ENCODE results near the gene IL12A. TPM values are rescaled to one million over a fixed set of nuclear protein-coding genes. Genes with fewer than 3 reads are reported as not detected.

The IL12A gene
- total and polyA plus RNA-seq, 2 experiments from 2014 or later = 1.6 to 2.8 TPM

- H3K27me3 ChIP-seq (replicated peaks; ENCODE audit: insufficient read depth) = no peaks in the 10 kb centered on the region
- peak overlapping the region; percentile 2; the same call in 1 of the 2 replicates for H2AFZ ChIP-seq
- no peaks in the 10 kb centered on the region for H3F3A ChIP-seq (ENCODE audit: insufficient read depth)
- H3K4me3 ChIP-seq = no peak overlapping the region
- no peaks in the 10 kb centered on the region for H3K9me2 ChIP-seq (ENCODE audit: insufficient read depth)
- no peaks in the 10 kb centered on the region for H3K79me2 ChIP-seq (ENCODE audit: insufficient read depth)
- 7% methylated on average over 3 of the region's 3 CpGs for WGBS, 2 experiments (ENCODE audit: low coverage in 1 of 2, low lambda C conversion rate in 2 of 2, missing lambda C conversion rate in 2 of 2)
- DNase-seq = peak; percentile 82
- no peaks in the 10 kb centered on the region for H4K20me1 ChIP-seq (ENCODE audit: insufficient read depth)
- H3K36me3 ChIP-seq (ENCODE audit: low read depth) = no peaks in the 10 kb centered on the region
- H3K27ac ChIP-seq = no peak overlapping the region
- H3K9ac ChIP-seq = no peak overlapping the region
- no peak overlapping the region for H3K4me2 ChIP-seq (ENCODE audit: unreplicated experiment)
- in situ Hi-C loops (cut with MboI) = loop anchor here (10.0 to 25.0 kb wide), 2 partner anchors 394 to 742 kb away; no protein-coding TSS in a partner anchor
- no peaks in the 10 kb centered on the region for H3K4me1 ChIP-seq (ENCODE audit: insufficient read depth)
- no peak for TF ChIP-seq EZH2 (IDR thresholded peaks at IDR 0.05; ENCODE audit: insufficient read depth, poor library complexity, severe bottlenecking)
- no peak for TF ChIP-seq EZH2phosphoT487 (IDR thresholded peaks at IDR 0.05; ENCODE audit: insufficient read depth, low read depth)
- H3K9me3 ChIP-seq (ENCODE audit: low read depth) = no peaks in the 10 kb centered on the region
These were observed 17.9 kb downstream of the IL12A start for GRCh38 chr3:160006282-160007163.

DNA sequence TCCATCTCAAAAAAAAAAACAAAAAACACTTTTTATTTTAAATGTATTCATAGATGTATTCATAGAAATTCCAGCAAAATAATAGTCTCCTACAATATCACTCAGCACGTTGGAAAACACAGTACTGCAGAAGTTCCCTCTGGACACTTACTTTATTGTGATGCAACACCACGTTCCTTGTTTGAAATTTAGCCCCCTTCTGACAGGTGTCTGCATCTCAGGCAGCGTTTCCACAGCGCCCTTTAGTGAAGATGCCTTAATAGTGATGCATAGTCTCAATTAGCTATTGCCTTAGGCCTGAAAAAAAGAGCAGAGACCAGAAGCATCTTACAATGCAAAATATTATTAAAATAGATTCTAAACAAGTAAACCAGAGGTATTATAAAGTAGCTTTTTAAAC, 20.3 kb downstream of the IL12A start:
- no peak for DNase-seq

GRCh38 chr3:160009525-160009924, 20.9 kb downstream of the IL12A start:
- Histone ChIP-seq H3K36me3 (ENCODE audit: low read depth) (no peaks in the 10 kb centered on the region), H2AFZ (no peak overlapping the region), H3K79me2 (ENCODE audit: insufficient read depth) (no peaks in the 10 kb centered on the region), H3F3A (ENCODE audit: insufficient read depth) (no peaks in the 10 kb centered on the region), H3K4me3 (no peak overlapping the region), H3K4me2 (ENCODE audit: unreplicated experiment) (no peak overlapping the region), H3K9ac (no peak overlapping the region), H3K9me3 (ENCODE audit: low read depth) (no peaks in the 10 kb centered on the region), H3K4me1 (ENCODE audit: insufficient read depth) (no peaks in the 10 kb centered on the region), H3K27ac (no peak overlapping the region), H3K9me2 (ENCODE audit: insufficient read depth) (no peaks in the 10 kb centered on the region), H3K27me3 (replicated peaks; ENCODE audit: insufficient read depth) (no peaks in the 10 kb centered on the region), H4K20me1 (ENCODE audit: insufficient read depth) (no peaks in the 10 kb centered on the region)
- DNase-seq = no peak
- TF ChIP-seq EZH2phosphoT487 (IDR thresholded peaks at IDR 0.05; ENCODE audit: insufficient read depth, low read depth) (no peak), EZH2 (IDR thresholded peaks at IDR 0.05; ENCODE audit: insufficient read depth, poor library complexity, severe bottlenecking) (no peak)
- in situ Hi-C loops (cut with MboI) = loop anchor here (10.0 to 25.0 kb wide), 2 partner anchors 397 to 745 kb away; no protein-coding TSS in a partner anchor

More for the DNA sequence above, 20.3 kb downstream of the IL12A start:
- no peaks in the 10 kb centered on the region for H3K79me2 ChIP-seq (ENCODE audit: insufficient read depth)
- no peaks in the 10 kb centered on the region for H3K36me3 ChIP-seq (ENCODE audit: low read depth)
- no peaks in the 10 kb centered on the region for H3K27me3 ChIP-seq (replicated peaks; ENCODE audit: insufficient read depth)
- in situ Hi-C loops (cut with MboI) = loop anchor here (10.0 to 25.0 kb wide), 2 partner anchors 397 to 744 kb away; no protein-coding TSS in a partner anchor
- H3K9me2 ChIP-seq (ENCODE audit: insufficient read depth) = no peaks in the 10 kb centered on the region
- no peaks in the 10 kb centered on the region for H3K9me3 ChIP-seq (ENCODE audit: low read depth)
- no peak overlapping the region for H3K4me2 ChIP-seq (ENCODE audit: unreplicated experiment)
- H3K4me1 ChIP-seq (ENCODE audit: insufficient read depth) = no peaks in the 10 kb centered on the region
- TF ChIP-seq EZH2phosphoT487 (IDR thresholded peaks at IDR 0.05; ENCODE audit: insufficient read depth, low read depth) = no peak
- 65 to 74% methylated on average over 4 of the region's 4 CpGs for WGBS, 2 experiments (ENCODE audit: low coverage in 1 of 2, low lambda C conversion rate in 2 of 2, missing lambda C conversion rate in 2 of 2)
- H2AFZ ChIP-seq = no peak overlapping the region
- H3K27ac ChIP-seq = no peak overlapping the region
- H3K4me3 ChIP-seq = no peak overlapping the region
- H4K20me1 ChIP-seq (ENCODE audit: insufficient read depth) = no peaks in the 10 kb centered on the region
- H3F3A ChIP-seq (ENCODE audit: insufficient read depth) = no peaks in the 10 kb centered on the region
- no peak overlapping the region for H3K9ac ChIP-seq

- H2AFZ ChIP-seq = no peak overlapping the region
- H3K79me2 ChIP-seq (ENCODE audit: insufficient read depth) = no peaks in the 10 kb centered on the region
- no peaks in the 10 kb centered on the region for H4K20me1 ChIP-seq (ENCODE audit: insufficient read depth)
- H3K9me2 ChIP-seq (ENCODE audit: insufficient read depth) = no peaks in the 10 kb centered on the region
- no peaks in the 10 kb centered on the region for H3K9me3 ChIP-seq (ENCODE audit: low read depth)
- no peaks in the 10 kb centered on the region for H3F3A ChIP-seq (ENCODE audit: insufficient read depth)
- H3K36me3 ChIP-seq (ENCODE audit: low read depth) = no peaks in the 10 kb centered on the region
- H3K27me3 ChIP-seq (replicated peaks; ENCODE audit: insufficient read depth) = no peaks in the 10 kb centered on the region
- H3K4me2 ChIP-seq (ENCODE audit: unreplicated experiment) = no peak overlapping the region
- no peak for DNase-seq
- no peak for TF ChIP-seq EZH2 (IDR thresholded peaks at IDR 0.05; ENCODE audit: insufficient read depth, poor library complexity, severe bottlenecking)
- no peak for TF ChIP-seq EZH2phosphoT487 (IDR thresholded peaks at IDR 0.05; ENCODE audit: insufficient read depth, low read depth)
- WGBS, 2 experiments (ENCODE audit: low coverage in 1 of 2, low lambda C conversion rate in 2 of 2, missing lambda C conversion rate in 2 of 2) = 80 to 82% methylated on average over 4 of the region's 4 CpGs
- in situ Hi-C loops (cut with MboI) = loop anchor here (25.0 kb wide), 1 partner anchor 398 kb away; no protein-coding TSS in a partner anchor
- no peak overlapping the region for H3K9ac ChIP-seq
- no peaks in the 10 kb centered on the region for H3K4me1 ChIP-seq (ENCODE audit: insufficient read depth)
- no peak overlapping the region for H3K4me3 ChIP-seq
- no peak overlapping the region for H3K27ac ChIP-seq
These were observed 21.9 kb downstream of the IL12A start for GRCh38 chr3:160010578-160010977.

Data from GM23248 (cell line).